ENCODE measurements around the gene SAG. TPM values are rescaled to one million over a fixed set of nuclear protein-coding genes. Genes with fewer than 3 reads are reported as not detected.

SAG gene
- total RNA-seq, 1 donor from 2014 or later = 0.04 TPM

- no peaks in the 10 kb centered on the region for H3K9me3 Mint-ChIP-seq
- H3K36me3 Mint-ChIP-seq (ENCODE audit: low read depth) = peaks cover 94% of the 10 kb centered on the region
- DNase-seq (no peak), ATAC-seq (ENCODE audit: low read depth) (no peak)
- ChIA-PET CTCF (interaction anchor here (0.7 to 1.1 kb wide), 2 partner anchors 12 to 168 kb away, joined by 3 read pairs; no protein-coding TSS in a partner anchor), POLR2A (no interaction called here)
- no peak for TF ChIP-seq CTCF (IDR thresholded peaks at IDR 0.05)
- intact Hi-C loops (cut with micrococcal nuclease) = no loop called here
- peaks cover 19% of the 10 kb centered on the region for H3K4me1 Mint-ChIP-seq
- no peak overlapping the region for H3K4me3 Mint-ChIP-seq
- no peaks in the 10 kb centered on the region for H3K27me3 Mint-ChIP-seq
- H3K27ac Mint-ChIP-seq = no peak overlapping the region
These were observed 32.4 kb upstream of the SAG start for GRCh38 chr2:233275223-233275622.

- no peak for ATAC-seq (ENCODE audit: low read depth)
- peaks cover 9% of the 10 kb centered on the region for H3K4me1 Mint-ChIP-seq
- POLR2A ChIA-PET = interaction anchor here (1.6 kb wide), 1 partner anchor 78 kb away, joined by 4 read pairs; no protein-coding TSS in a partner anchor
- no peak for TF ChIP-seq CTCF (IDR thresholded peaks at IDR 0.05)
- no peak for DNase-seq
- no peaks in the 10 kb centered on the region for H3K9me3 Mint-ChIP-seq
- no peak overlapping the region for H3K27ac Mint-ChIP-seq
- CTCF ChIA-PET = no interaction called here
- H3K4me3 Mint-ChIP-seq = no peak overlapping the region
- intact Hi-C loops (cut with micrococcal nuclease) = no loop called here
- no peaks in the 10 kb centered on the region for H3K27me3 Mint-ChIP-seq
- H3K36me3 Mint-ChIP-seq (ENCODE audit: low read depth) = peaks cover 89% of the 10 kb centered on the region
These were observed 28.7 kb upstream of the SAG start for GRCh38 chr2:233278921-233279320.

- H3K36me3 Mint-ChIP-seq (ENCODE audit: low read depth) = peaks cover 87% of the 10 kb centered on the region
- no peaks in the 10 kb centered on the region for H3K9me3 Mint-ChIP-seq
- no peak for TF ChIP-seq CTCF (IDR thresholded peaks at IDR 0.05)
- DNase-seq = no peak
- peaks cover 9% of the 10 kb centered on the region for H3K4me1 Mint-ChIP-seq
- H3K27me3 Mint-ChIP-seq = no peaks in the 10 kb centered on the region
- H3K4me3 Mint-ChIP-seq = no peak overlapping the region
- CTCF ChIA-PET = no interaction called here
- POLR2A ChIA-PET = no interaction called here
- intact Hi-C loops (cut with micrococcal nuclease) = no loop called here
- peak overlapping the region; percentile 46 for H3K27ac Mint-ChIP-seq
- no peak for ATAC-seq (ENCODE audit: low read depth)
These were observed 27.4 kb upstream of the SAG start for GRCh38 chr2:233280114-233280693.

- H3K27me3 Mint-ChIP-seq = no peaks in the 10 kb centered on the region
- ChIA-PET POLR2A (no interaction called here), CTCF (interaction anchor here (1.0 kb wide), 1 partner anchor 162 kb away, joined by 3 read pairs; no protein-coding TSS in a partner anchor)
- H3K4me1 Mint-ChIP-seq = peaks cover 9% of the 10 kb centered on the region
- TF ChIP-seq CTCF (IDR thresholded peaks at IDR 0.05) = no peak
- DNase-seq (no peak), ATAC-seq (ENCODE audit: low read depth) (no peak)
- intact Hi-C loops (cut with micrococcal nuclease) = no loop called here
- no peaks in the 10 kb centered on the region for H3K9me3 Mint-ChIP-seq
- H3K4me3 Mint-ChIP-seq = no peak overlapping the region
- no peak overlapping the region for H3K27ac Mint-ChIP-seq
- H3K36me3 Mint-ChIP-seq (ENCODE audit: low read depth) = peaks cover 86% of the 10 kb centered on the region
These were observed 26.1 kb upstream of the SAG start for GRCh38 chr2:233281553-233281952.

- TF ChIP-seq CTCF (IDR thresholded peaks at IDR 0.05) = no peak
- ChIA-PET CTCF (interaction anchor here (1.0 kb wide), 1 partner anchor 161 kb away, joined by 3 read pairs; no protein-coding TSS in a partner anchor), POLR2A (no interaction called here)
- no peak for DNase-seq
- H3K4me1 Mint-ChIP-seq = peaks cover 9% of the 10 kb centered on the region
- no peak overlapping the region for H3K4me3 Mint-ChIP-seq
- intact Hi-C loops (cut with micrococcal nuclease) = no loop called here
- no peaks in the 10 kb centered on the region for H3K27me3 Mint-ChIP-seq
- H3K9me3 Mint-ChIP-seq = no peaks in the 10 kb centered on the region
- no peak overlapping the region for H3K27ac Mint-ChIP-seq
- no peak for ATAC-seq (ENCODE audit: low read depth)
- peaks cover 88% of the 10 kb centered on the region for H3K36me3 Mint-ChIP-seq (ENCODE audit: low read depth)
These were observed 25.5 kb upstream of the SAG start for GRCh38 chr2:233281992-233282603.
